ENCODE results near the gene QSOX1.

Gene QSOX1

GRCh38 chr1:180250883-180251509, 96.3 kb downstream of the QSOX1 start:
- ATAC-seq = no peak
- no peak for DNase-seq

GRCh38 chr1:180251526-180252305, 97.0 kb downstream of the QSOX1 start:
- ATAC-seq (no peak), DNase-seq (no peak)

DNA sequence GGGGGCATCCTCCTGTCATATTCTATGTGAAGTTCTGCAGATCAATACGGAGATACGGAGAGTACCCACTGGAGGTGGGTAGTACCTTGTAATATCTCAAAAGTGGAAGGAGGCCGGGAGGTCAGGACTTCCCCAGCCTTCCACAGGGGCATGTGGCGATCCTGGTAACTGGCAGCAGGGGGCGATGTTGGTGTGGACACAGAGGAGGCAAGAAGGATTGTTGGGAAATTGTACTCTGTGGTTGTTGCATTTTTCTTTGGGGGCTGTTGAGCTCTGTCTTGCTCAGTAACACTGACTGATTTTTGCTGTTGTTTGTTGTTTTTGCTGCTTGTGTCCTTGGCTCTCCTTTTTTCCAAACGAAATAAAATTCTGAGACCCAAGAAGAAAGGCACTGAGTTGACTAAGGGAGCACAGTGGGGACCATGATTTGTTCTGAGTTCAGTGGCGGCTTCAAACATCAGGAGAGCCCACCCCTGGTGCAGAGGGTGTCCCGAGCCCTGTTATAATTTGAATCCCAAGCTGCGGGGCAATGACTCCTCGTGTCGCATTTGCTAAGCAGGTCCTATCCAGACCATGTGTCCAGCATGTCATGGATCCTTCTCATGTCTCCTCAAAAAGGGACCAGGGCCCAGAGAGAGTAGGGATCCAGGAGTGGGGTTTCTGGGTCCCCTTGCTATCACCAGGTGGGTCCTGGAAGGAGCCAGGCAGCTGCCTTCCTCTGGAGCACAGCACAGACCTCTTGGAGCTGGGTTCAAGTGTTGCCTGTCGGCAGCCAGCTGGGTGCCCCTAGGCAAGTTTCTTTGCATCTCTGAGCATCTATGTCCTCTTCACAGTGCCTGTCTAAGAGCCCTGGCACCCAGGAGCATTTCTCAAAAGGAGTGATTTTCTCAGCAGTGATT, 98.2 kb downstream of the QSOX1 start:
- peak; percentile 58 for ATAC-seq

More for the DNA sequence above, 98.2 kb downstream of the QSOX1 start:
- peak; percentile 82 for DNase-seq

All from stimulated activated naive CD8-positive, alpha-beta T cell treated with anti-CD3 and anti-CD28 coated beads, Interleukin-15, Interleukin-2, amounts not matched to agents 100 U/mL and 50 U/mL, for 24 hours (primary cell).